ENCODE results near the gene LDB3. TPM values are rescaled to one million over a fixed set of nuclear protein-coding genes. Genes with fewer than 3 reads are reported as not detected.

Gene LDB3
- total RNA-seq, 1 donor from 2014 or later: 4.7 TPM

- no peak for TF ChIP-seq POLR2AphosphoS5 (IDR thresholded peaks at IDR 0.05; ENCODE audit: insufficient read depth in 1 of 2, low read depth in 1 of 2)
- TF ChIP-seq POLR2A (IDR thresholded peaks at IDR 0.05): no peak
- TF ChIP-seq CTCF (IDR thresholded peaks at IDR 0.05): no peak
These were observed 58.3 kb downstream of the LDB3 start for GRCh38 chr10:86726677-86726999.

GRCh38 chr10:86727470-86727869 is 59.2 kb downstream of the LDB3 start:
- Histone ChIP-seq H3K27ac (no peak overlapping the region), H3K9me3 (no peaks in the 10 kb centered on the region), H3K4me3 (no peak overlapping the region), H3K4me1 (no peaks in the 10 kb centered on the region), H3K36me3 (no peaks in the 10 kb centered on the region), H3K27me3 (no peaks in the 10 kb centered on the region)
- DNase-seq (ENCODE audit: extremely low spot score in 2 of 2): no peak
- TF ChIP-seq POLR2AphosphoS5 (IDR thresholded peaks at IDR 0.05; ENCODE audit: insufficient read depth in 1 of 2, low read depth in 1 of 2) (no peak), POLR2A (IDR thresholded peaks at IDR 0.05) (no peak), CTCF (IDR thresholded peaks at IDR 0.05) (no peak)
- intact Hi-C loops (cut with DNase I): no loop called here

More at GRCh38 chr10:86726677-86726999, 58.3 kb downstream of the LDB3 start:
- Histone ChIP-seq H3K4me1 (no peaks in the 10 kb centered on the region), H3K4me3 (no peak overlapping the region), H3K36me3 (no peaks in the 10 kb centered on the region), H3K9me3 (no peaks in the 10 kb centered on the region), H3K27me3 (no peaks in the 10 kb centered on the region), H3K27ac (no peak overlapping the region)
- intact Hi-C loops (cut with DNase I): no loop called here
- no peak for DNase-seq (ENCODE audit: extremely low spot score in 2 of 2)

- intact Hi-C loops (cut with DNase I): no loop called here
- H3K4me1 ChIP-seq: no peaks in the 10 kb centered on the region
- no peak for DNase-seq (ENCODE audit: extremely low spot score in 2 of 2)
- H3K4me3 ChIP-seq: no peak overlapping the region
- no peaks in the 10 kb centered on the region for H3K9me3 ChIP-seq
- H3K36me3 ChIP-seq: no peaks in the 10 kb centered on the region
- TF ChIP-seq POLR2A (IDR thresholded peaks at IDR 0.05) (no peak), POLR2AphosphoS5 (IDR thresholded peaks at IDR 0.05; ENCODE audit: insufficient read depth in 1 of 2, low read depth in 1 of 2) (no peak), CTCF (IDR thresholded peaks at IDR 0.05) (no peak)
- no peaks in the 10 kb centered on the region for H3K27me3 ChIP-seq
- H3K27ac ChIP-seq: no peak overlapping the region
These were observed 59.7 kb downstream of the LDB3 start for GRCh38 chr10:86728056-86728455.

- no peak overlapping the region for H3K4me3 ChIP-seq
- no peaks in the 10 kb centered on the region for H3K4me1 ChIP-seq
- no peak for TF ChIP-seq POLR2AphosphoS5 (IDR thresholded peaks at IDR 0.05; ENCODE audit: insufficient read depth in 1 of 2, low read depth in 1 of 2)
- TF ChIP-seq POLR2A (IDR thresholded peaks at IDR 0.05): no peak
- TF ChIP-seq CTCF (IDR thresholded peaks at IDR 0.05): no peak
- H3K27ac ChIP-seq: no peak overlapping the region
- H3K9me3 ChIP-seq: no peaks in the 10 kb centered on the region
- H3K27me3 ChIP-seq: no peaks in the 10 kb centered on the region
- no peak for DNase-seq (ENCODE audit: extremely low spot score in 2 of 2)
- intact Hi-C loops (cut with DNase I): no loop called here
- H3K36me3 ChIP-seq: no peaks in the 10 kb centered on the region
These were observed 61.4 kb downstream of the LDB3 start for GRCh38 chr10:86729677-86730076.

- no peak overlapping the region for H3K27ac ChIP-seq
- no peak for DNase-seq (ENCODE audit: extremely low spot score in 2 of 2)
- H3K4me1 ChIP-seq: no peaks in the 10 kb centered on the region
- no peak overlapping the region for H3K4me3 ChIP-seq
- no peaks in the 10 kb centered on the region for H3K36me3 ChIP-seq
- H3K9me3 ChIP-seq: no peaks in the 10 kb centered on the region
- intact Hi-C loops (cut with DNase I): no loop called here
- H3K27me3 ChIP-seq: no peaks in the 10 kb centered on the region
- TF ChIP-seq CTCF (IDR thresholded peaks at IDR 0.05): no peak
- TF ChIP-seq POLR2A (IDR thresholded peaks at IDR 0.05): no peak
- no peak for TF ChIP-seq POLR2AphosphoS5 (IDR thresholded peaks at IDR 0.05; ENCODE audit: insufficient read depth in 1 of 2, low read depth in 1 of 2)
These were observed 61.9 kb downstream of the LDB3 start for GRCh38 chr10:86730227-86730626.
